ENCODE data around the gene MRPS18C. TPM values are rescaled to one million over a fixed set of nuclear protein-coding genes. Genes with fewer than 3 reads are reported as not detected.

The MRPS18C gene
- total RNA-seq: 10 to 100 TPM; 15.7 to 30.3 (median 22.3) TPM

- Histone ChIP-seq H3K27me3 (no peaks in the 10 kb centered on the region), H3K9me3 (no peaks in the 10 kb centered on the region), H3K27ac (replicated peaks in 1 of 4) (peak within 1 kb of the TSS; percentile 93 to 97 (median 96)), H3K36me3 (peaks cover 14 to 55% (median 35%) of the 10 kb centered on the region in 4 donors), H3K4me3 (peak within 1 kb of the TSS; percentile 64 to 84 (median 82)), H3K4me1 (peaks cover 24 to 31% (median 29%) of the 10 kb centered on the region in 4 donors)
- peak; percentile 99 for DNase-seq (ENCODE audit: extremely low spot score)
- intact Hi-C loops (cut with DNase I): loop anchor here (10.0 kb wide), 1 partner anchor 171 kb away; the partner anchor contains the start of gene COQ2
- whole genome bisulfite sequencing: under 1% methylated on average over 50 of the region's 58 CpGs
- TF ChIP-seq CTCF (IDR thresholded peaks at IDR 0.05) (peak in 2 of 3 experiments; percentile 14 to 39), POLR2AphosphoS5 (IDR thresholded peaks at IDR 0.05) (peak; percentile 96 to 99), POLR2A (IDR thresholded peaks at IDR 0.05; ENCODE audit: low read depth) (peak; percentile 8), EP300 (IDR thresholded peaks at IDR 0.05) (no peak)
Observed at GRCh38 chr4:83455281-83456183, at the start of gene MRPS18C, which contains the start of gene HELQ. Gene MRPS18C (plus strand): TSS chr4:83456058. CDS start chr4:83456078, 20 bp downstream. Gene HELQ (minus strand): TSS chr4:83455823. CDS start chr4:83455693, 130 bp downstream.

- Histone ChIP-seq H3K9me3 (no peaks in the 10 kb centered on the region), H3K4me3 (no peak overlapping the region), H3K27ac (replicated peaks in 1 of 4) (no peak overlapping the region), H3K4me1 (no peaks in the 10 kb centered on the region), H3K36me3 (peaks cover 31 to 71% (median 52%) of the 10 kb centered on the region in 4 donors), H3K27me3 (no peaks in the 10 kb centered on the region)
- intact Hi-C loops (cut with DNase I): no loop called here
- DNase-seq (ENCODE audit: extremely low spot score): no peak
- 91% methylated on average over 1 of the region's 1 CpG for whole genome bisulfite sequencing
- no peak for TF ChIP-seq EP300 (IDR thresholded peaks at IDR 0.05)
- TF ChIP-seq POLR2AphosphoS5 (IDR thresholded peaks at IDR 0.05): no peak
- no peak for TF ChIP-seq POLR2A (IDR thresholded peaks at IDR 0.05; ENCODE audit: low read depth)
- TF ChIP-seq CTCF (IDR thresholded peaks at IDR 0.05): no peak
Observed at GRCh38 chr4:83408908-83409307, 47.0 kb upstream of the MRPS18C start.

GRCh38 chr4:83413676-83414075 is 42.2 kb upstream of the MRPS18C start:
- Histone ChIP-seq H3K27ac (replicated peaks in 1 of 4) (no peak overlapping the region), H3K9me3 (no peaks in the 10 kb centered on the region), H3K4me3 (no peak overlapping the region), H3K4me1 (no peaks in the 10 kb centered on the region), H3K36me3 (peaks cover 48 to 95% (median 70%) of the 10 kb centered on the region in 4 donors), H3K27me3 (no peaks in the 10 kb centered on the region)
- intact Hi-C loops (cut with DNase I): no loop called here
- 100% methylated on average over 2 of the region's 2 CpGs for WGBS
- no peak for DNase-seq (ENCODE audit: extremely low spot score)
- TF ChIP-seq POLR2A (IDR thresholded peaks at IDR 0.05; ENCODE audit: low read depth): no peak
- no peak for TF ChIP-seq POLR2AphosphoS5 (IDR thresholded peaks at IDR 0.05)
- TF ChIP-seq EP300 (IDR thresholded peaks at IDR 0.05): no peak
- no peak for TF ChIP-seq CTCF (IDR thresholded peaks at IDR 0.05)

GRCh38 chr4:83417566-83417965 is 38.3 kb upstream of the MRPS18C start:
- Histone ChIP-seq H3K9me3 (no peaks in the 10 kb centered on the region), H3K4me1 (no peaks in the 10 kb centered on the region), H3K27me3 (no peaks in the 10 kb centered on the region), H3K36me3 (peaks cover 45 to 86% (median 73%) of the 10 kb centered on the region in 4 donors), H3K4me3 (no peak overlapping the region), H3K27ac (replicated peaks in 1 of 4) (no peak overlapping the region)
- WGBS: 85% methylated on average over 4 of the region's 4 CpGs
- no peak for DNase-seq (ENCODE audit: extremely low spot score)
- TF ChIP-seq EP300 (IDR thresholded peaks at IDR 0.05) (no peak), POLR2AphosphoS5 (IDR thresholded peaks at IDR 0.05) (no peak), POLR2A (IDR thresholded peaks at IDR 0.05; ENCODE audit: low read depth) (no peak), CTCF (IDR thresholded peaks at IDR 0.05) (no peak)
- intact Hi-C loops (cut with DNase I): no loop called here

Measured in esophagus muscularis mucosa (tissue), 4 donors.